Natural killer cell (primary cell): ENCODE measurements around the gene E4F1. TPM values are rescaled to one million over a fixed set of nuclear protein-coding genes. Genes with fewer than 3 reads are reported as not detected.

Source experiments
- ATAC-seq, 3 donors: fragments of 150-1000 bp in 2 of 3; fragments of 200-7000 bp in 1 of 3; cut with Tn5 transposase; 1 replicate in 1 of 3; 2 replicates in 2 of 3; pipeline ENCODE4 v1.10.0; 2021; ENCODE audit warnings: mild to moderate bottlenecking in 2 of 3, moderate library complexity in 2 of 3
- DNase-seq, 2 donors: peaks; one replicate each; pipeline versions ENCODE4 v3.0.0 to v3.0.0-alpha.2; 2013 to 2021; ENCODE audit warnings: mixed read lengths in 1 of 2
- H3K27ac ChIP-seq: one replicate; pipeline ENCODE4 v1.5.1; 2013; ENCODE audit warnings: mild to moderate bottlenecking, low read length
- H3K27me3 ChIP-seq: one replicate; pipeline ENCODE4 v1.6.1; 2013; ENCODE audit warnings: low read length; ENCODE audit not compliant: control insufficient read depth, insufficient read depth
- H3K36me3 ChIP-seq: one replicate; pipeline ENCODE4 v1.6.1; 2013; ENCODE audit warnings: low read length; ENCODE audit not compliant: control insufficient read depth, insufficient read depth
- H3K4me1 ChIP-seq: one replicate; pipeline ENCODE4 v1.6.1; 2013; ENCODE audit warnings: low read length; ENCODE audit not compliant: control insufficient read depth, insufficient read depth
- H3K4me3 ChIP-seq: one replicate; pipeline ENCODE4 v1.5.1; 2013; ENCODE audit warnings: low read length
- H3K9me3 ChIP-seq: one replicate; pipeline ENCODE4 v1.6.1; 2013; ENCODE audit warnings: low read length; ENCODE audit not compliant: control insufficient read depth, insufficient read depth
- H3K27ac Mint-ChIP-seq, 2 donors: one replicate each; pipeline ENCODE4 v1.8.0; 2022; ENCODE audit warnings: mild to moderate bottlenecking in 2 of 2, mixed read lengths in 2 of 2, moderate library complexity in 1 of 2
- H3K27me3 Mint-ChIP-seq, 2 donors: one replicate each; pipeline ENCODE4 v1.8.0; 2022; ENCODE audit warnings: low read depth in 2 of 2, mixed read lengths in 2 of 2
- H3K36me3 Mint-ChIP-seq: one replicate; pipeline ENCODE4 v1.8.0; 2022; ENCODE audit warnings: mixed read lengths
- H3K4me1 Mint-ChIP-seq, 2 donors: one replicate each; pipeline ENCODE4 v1.8.0; 2022; ENCODE audit warnings: mixed read lengths in 2 of 2
- H3K4me3 Mint-ChIP-seq: one replicate; pipeline ENCODE4 v1.8.0; 2022; ENCODE audit warnings: mild to moderate bottlenecking, moderate library complexity, mixed read lengths
- H3K9me3 Mint-ChIP-seq, 2 donors: one replicate each; pipeline ENCODE4 v1.8.0; 2022; ENCODE audit warnings: mixed read lengths in 2 of 2
- CTCF ChIP-seq: fragments of 200-600 bp; IDR thresholded peaks from one replicate; pipeline ENCODE4 v1.8.0; 2022; ENCODE audit warnings: antibody characterized with exemption
- WGBS: methylation state at CpG from one replicate; pipeline ENCODE4 v1.1.7; 2013; ENCODE audit warnings: missing lambda C conversion rate; ENCODE audit not compliant: insufficient coverage; 5-methylcytosine and 5-hydroxymethylcytosine counted together
- intact Hi-C: fragments of 100-400 bp; cut with micrococcal nuclease; formaldehyde crosslinking; loops from one replicate; pipeline ENCODE4 v1.14.2; 2022
- total RNA-seq, 4 donors: library from RNA; stranded (reverse); fragments of 120-200 nt in 1 of 4; gene quantifications; one replicate each; pipeline versions ENCODE4 v1.2.3 to v1.2.4, GENCODE V29; 2013 to 2022

Gene E4F1
- total RNA-seq, 3 donors from 2014 or later (not counting 1 experiment from before 2014, with no cell fraction given): 43.6 to 45.7 (median 45.7) TPM

- no peak for TF ChIP-seq CTCF
- no peaks in the 10 kb centered on the region for H3K9me3 ChIP-seq
- peaks cover 0 to 5% of the 10 kb centered on the region in 2 donors for H3K4me1 Mint-ChIP-seq
- no peak overlapping the region for H3K4me3 ChIP-seq
- peaks cover 5% of the 10 kb centered on the region for H3K4me1 ChIP-seq
- H3K9me3 Mint-ChIP-seq: no peaks in the 10 kb centered on the region
- no peak overlapping the region for H3K27ac ChIP-seq
- intact Hi-C loops: no loop called here
- no peaks in the 10 kb centered on the region for H3K36me3 Mint-ChIP-seq
- ATAC-seq (no peak), DNase-seq (no peak)
- H3K27me3 ChIP-seq: no peaks in the 10 kb centered on the region
- H3K27ac Mint-ChIP-seq: no peak overlapping the region
- no peaks in the 10 kb centered on the region for H3K27me3 Mint-ChIP-seq
- H3K36me3 ChIP-seq: no peaks in the 10 kb centered on the region
- 90% methylated on average over 30 of the region's 30 CpGs for WGBS
- H3K4me3 Mint-ChIP-seq: no peak overlapping the region
Measured at GRCh38 chr16:2275476-2276367, 52.3 kb downstream of the E4F1 start.

- Mint-ChIP-seq H3K36me3 (no peaks in the 10 kb centered on the region), H3K4me1 (no peaks in the 10 kb centered on the region), H3K4me3 (no peak overlapping the region), H3K27ac (no peak overlapping the region), H3K9me3 (no peaks in the 10 kb centered on the region), H3K27me3 (no peaks in the 10 kb centered on the region)
- intact Hi-C loops: no loop called here
- H3K36me3 ChIP-seq: no peaks in the 10 kb centered on the region
- no peak for ATAC-seq
- TF ChIP-seq CTCF: no peak
- H3K27me3 ChIP-seq: no peaks in the 10 kb centered on the region
- H3K9me3 ChIP-seq: no peaks in the 10 kb centered on the region
- no peak overlapping the region for H3K4me3 ChIP-seq
- DNase-seq: no peak
- no peak overlapping the region for H3K27ac ChIP-seq
- WGBS: 94% methylated on average over 25 of the region's 26 CpGs
- peaks cover 5% of the 10 kb centered on the region for H3K4me1 ChIP-seq
Measured at GRCh38 chr16:2276368-2277195, 53.2 kb downstream of the E4F1 start.

- Histone ChIP-seq H3K4me1 (no peaks in the 10 kb centered on the region), H3K27me3 (no peaks in the 10 kb centered on the region), H3K27ac (no peak overlapping the region), H3K4me3 (no peak overlapping the region), H3K36me3 (no peaks in the 10 kb centered on the region), H3K9me3 (no peaks in the 10 kb centered on the region)
- Mint-ChIP-seq H3K4me1 (no peaks in the 10 kb centered on the region), H3K4me3 (no peak overlapping the region), H3K9me3 (no peaks in the 10 kb centered on the region), H3K27me3 (no peaks in the 10 kb centered on the region), H3K36me3 (no peaks in the 10 kb centered on the region), H3K27ac (no peak overlapping the region)
- no peak for DNase-seq
- intact Hi-C loops: no loop called here
- ATAC-seq: no peak
- 94% methylated on average over 25 of the region's 25 CpGs for WGBS
- no peak for TF ChIP-seq CTCF
Measured at GRCh38 chr16:2277466-2278271, 54.3 kb downstream of the E4F1 start.
